MCF 10A (cell line): Measurements from ENCODE around the gene SLC1A7. TPM values are rescaled to one million over a fixed set of nuclear protein-coding genes. Genes with fewer than 3 reads are reported as not detected.

ENCODE experiments used
- BruUV-seq: library from RNA; stranded (reverse); fragments of 400-500 nt; replicated peaks from 2 replicates; lab custom pipeline; 2021; lab: Mats Ljungman, UMichigan
- CTCF ChIA-PET: fragments of 300-600 bp; sonication (Branson Sonifier 250); formaldehyde crosslinking; extraction: SDS; loops from one replicate; lab custom pipeline; 2021; ENCODE audit warnings: antibody characterized with exemption, inconsistent platforms; lab: Yijun Ruan, JAX
- POLR2A ChIA-PET: fragments of 300-600, 350-650 bp; sonication (Branson Sonifier 250); formaldehyde crosslinking; extraction: SDS; loops from one replicate; lab custom pipeline; 2020; ENCODE audit warnings: antibody characterized with exemption, inconsistent platforms; lab: Yijun Ruan, JAX
- DNase-seq: peaks from one replicate; pipeline ENCODE4 v3.0.0-alpha.2; 2018; ENCODE audit not compliant: unreplicated experiment
- H3K27ac Mint-ChIP-seq: one replicate; pipeline ENCODE4 v1.8.0; 2022; ENCODE audit warnings: mild to moderate bottlenecking, low read depth, mixed read lengths; ENCODE audit not compliant: unreplicated experiment
- H3K27me3 Mint-ChIP-seq: one replicate; pipeline ENCODE4 v1.8.0; 2022; ENCODE audit warnings: mixed read lengths; ENCODE audit not compliant: insufficient read depth, unreplicated experiment
- H3K36me3 Mint-ChIP-seq: one replicate; pipeline ENCODE4 v1.8.0; 2022; ENCODE audit warnings: mild to moderate bottlenecking, moderate library complexity, mixed read lengths; ENCODE audit not compliant: insufficient read depth, unreplicated experiment
- H3K4me1 Mint-ChIP-seq: one replicate; pipeline ENCODE4 v1.8.0; 2022; ENCODE audit warnings: mixed read lengths; ENCODE audit not compliant: insufficient read depth, unreplicated experiment
- H3K4me3 Mint-ChIP-seq: one replicate; pipeline ENCODE4 v1.8.0; 2022; ENCODE audit warnings: mild to moderate bottlenecking, moderate library complexity, mixed read lengths; ENCODE audit not compliant: unreplicated experiment
- H3K9me3 Mint-ChIP-seq: one replicate; pipeline ENCODE4 v1.8.0; 2022; ENCODE audit warnings: mixed read lengths; ENCODE audit not compliant: unreplicated experiment
- intact Hi-C: fragments of 100-400 bp; cut with micrococcal nuclease; formaldehyde crosslinking; loops from 2 replicates; pipeline ENCODE4 v1.14.1; 2022
- total RNA-seq: library from RNA; stranded (reverse); gene quantifications from 2 replicates; pipeline ENCODE4 v1.2.3, GENCODE V29; 2022
- TF ChIP-seq, protein P1 (sequence below): fragments of 200-600 bp; IDR thresholded peaks from one replicate; pipeline ENCODE4 v1.8.0; 2022; ENCODE audit warnings: antibody characterized with exemption, mild to moderate bottlenecking; ENCODE audit not compliant: unreplicated experiment

SLC1A7 gene
- total RNA-seq, 1 experiment from 2014 or later: not detected

GRCh38 chr1:53075761-53076163 is 66.7 kb downstream of the SLC1A7 start:
- Mint-ChIP-seq H3K27ac (no peak overlapping the region), H3K4me3 (no peak overlapping the region), H3K27me3 (no peaks in the 10 kb centered on the region), H3K4me1 (no peaks in the 10 kb centered on the region), H3K36me3 (no peaks in the 10 kb centered on the region), H3K9me3 (no peaks in the 10 kb centered on the region)
- DNase-seq: no peak
- TF ChIP-seq, protein P1, sequence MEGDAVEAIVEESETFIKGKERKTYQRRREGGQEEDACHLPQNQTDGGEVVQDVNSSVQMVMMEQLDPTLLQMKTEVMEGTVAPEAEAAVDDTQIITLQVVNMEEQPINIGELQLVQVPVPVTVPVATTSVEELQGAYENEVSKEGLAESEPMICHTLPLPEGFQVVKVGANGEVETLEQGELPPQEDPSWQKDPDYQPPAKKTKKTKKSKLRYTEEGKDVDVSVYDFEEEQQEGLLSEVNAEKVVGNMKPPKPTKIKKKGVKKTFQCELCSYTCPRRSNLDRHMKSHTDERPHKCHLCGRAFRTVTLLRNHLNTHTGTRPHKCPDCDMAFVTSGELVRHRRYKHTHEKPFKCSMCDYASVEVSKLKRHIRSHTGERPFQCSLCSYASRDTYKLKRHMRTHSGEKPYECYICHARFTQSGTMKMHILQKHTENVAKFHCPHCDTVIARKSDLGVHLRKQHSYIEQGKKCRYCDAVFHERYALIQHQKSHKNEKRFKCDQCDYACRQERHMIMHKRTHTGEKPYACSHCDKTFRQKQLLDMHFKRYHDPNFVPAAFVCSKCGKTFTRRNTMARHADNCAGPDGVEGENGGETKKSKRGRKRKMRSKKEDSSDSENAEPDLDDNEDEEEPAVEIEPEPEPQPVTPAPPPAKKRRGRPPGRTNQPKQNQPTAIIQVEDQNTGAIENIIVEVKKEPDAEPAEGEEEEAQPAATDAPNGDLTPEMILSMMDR: no peak
- CTCF ChIA-PET: no interaction called here
- POLR2A ChIA-PET: no interaction called here
- intact Hi-C loops: no loop called here
- no TSS peak for BruUV-seq

GRCh38 chr1:53075206-53075605 is 67.2 kb downstream of the SLC1A7 start:
- no TSS peak for BruUV-seq
- Mint-ChIP-seq H3K27me3 (no peaks in the 10 kb centered on the region), H3K9me3 (no peaks in the 10 kb centered on the region), H3K27ac (no peak overlapping the region), H3K4me3 (no peak overlapping the region), H3K36me3 (no peaks in the 10 kb centered on the region), H3K4me1 (no peaks in the 10 kb centered on the region)
- no peak for DNase-seq
- CTCF ChIA-PET: no interaction called here
- POLR2A ChIA-PET: no interaction called here
- intact Hi-C loops: no loop called here
- TF ChIP-seq, protein P1: no peak

GRCh38 chr1:53074313-53075154 is 67.9 kb downstream of the SLC1A7 start:
- CTCF ChIA-PET: no interaction called here
- no peak overlapping the region for H3K4me3 Mint-ChIP-seq
- BruUV-seq: no TSS peak
- TF ChIP-seq, protein P1: no peak
- no peaks in the 10 kb centered on the region for H3K4me1 Mint-ChIP-seq
- no peaks in the 10 kb centered on the region for H3K36me3 Mint-ChIP-seq
- intact Hi-C loops: no loop called here
- H3K27me3 Mint-ChIP-seq: no peaks in the 10 kb centered on the region
- no peaks in the 10 kb centered on the region for H3K9me3 Mint-ChIP-seq
- POLR2A ChIA-PET: no interaction called here
- no peak for DNase-seq
- H3K27ac Mint-ChIP-seq: no peak overlapping the region

- DNase-seq: no peak
- Mint-ChIP-seq H3K4me1 (no peaks in the 10 kb centered on the region), H3K27ac (no peak overlapping the region), H3K27me3 (no peaks in the 10 kb centered on the region), H3K9me3 (no peaks in the 10 kb centered on the region), H3K36me3 (no peaks in the 10 kb centered on the region), H3K4me3 (no peak overlapping the region)
- POLR2A ChIA-PET: no interaction called here
- TF ChIP-seq, protein P1: no peak
- BruUV-seq: no TSS peak
- intact Hi-C loops: no loop called here
- CTCF ChIA-PET: no interaction called here
Observed at GRCh38 chr1:53073868-53074311, 68.5 kb downstream of the SLC1A7 start.
